H1 (cell line): ENCODE measurements around the gene PTGIS.

Experiments
- MAFK ChIP-seq: IDR thresholded peaks from 2 replicates; pipeline ENCODE4 v1.6.1; 2012; ENCODE audit warnings: low read depth, mild to moderate bottlenecking, improper control_type of control experiment, low read length
- POLR2A ChIP-seq, 2 experiments: IDR thresholded peaks; 1 replicate in 1 of 2; 2 replicates in 1 of 2; pipeline ENCODE4 v1.6.1; 2011; ENCODE audit warnings: low read depth in 2 of 2, low read length in 2 of 2, mild to moderate bottlenecking in 2 of 2; ENCODE audit errors: control extremely low read depth in 1 of 2
- POLR2AphosphoS5 ChIP-seq: IDR thresholded peaks from 2 replicates; pipeline ENCODE4 v1.6.1; 2011; ENCODE audit warnings: low read depth, low read length
- RAD21 ChIP-seq, 2 experiments: IDR thresholded peaks in 1 of 2; conservative IDR thresholded peaks in 1 of 2; 2 replicates each; pipeline ENCODE4 v1.6.1; 2011; ENCODE audit warnings: low read depth in 2 of 2, low read length in 2 of 2, improper control_type of control experiment in 1 of 2, inconsistent platforms in 1 of 2, mild to moderate bottlenecking in 1 of 2, moderate library complexity in 1 of 2
- TF ChIP-seq, protein P1 (sequence below), 3 experiments: IDR thresholded peaks; 1 replicate in 2 of 3; 2 replicates in 1 of 3; pipeline versions ENCODE4 v1.5.1 to v1.6.1; 2011; ENCODE audit warnings: low read length in 3 of 3, mild to moderate bottlenecking in 3 of 3, inconsistent platforms in 2 of 3, low read depth in 1 of 3, moderate library complexity in 1 of 3; ENCODE audit not compliant: insufficient read depth in 1 of 3; ENCODE audit errors: control extremely low read depth in 1 of 3
- TF ChIP-seq, protein P2 (sequence below): IDR thresholded peaks from 2 replicates; pipeline ENCODE4 v1.6.1; 2012; ENCODE audit warnings: inconsistent platforms
- TF ChIP-seq, protein P3 (sequence below): IDR thresholded peaks from 2 replicates; pipeline ENCODE4 v1.6.1; 2012; ENCODE audit warnings: inconsistent platforms

DNA sequence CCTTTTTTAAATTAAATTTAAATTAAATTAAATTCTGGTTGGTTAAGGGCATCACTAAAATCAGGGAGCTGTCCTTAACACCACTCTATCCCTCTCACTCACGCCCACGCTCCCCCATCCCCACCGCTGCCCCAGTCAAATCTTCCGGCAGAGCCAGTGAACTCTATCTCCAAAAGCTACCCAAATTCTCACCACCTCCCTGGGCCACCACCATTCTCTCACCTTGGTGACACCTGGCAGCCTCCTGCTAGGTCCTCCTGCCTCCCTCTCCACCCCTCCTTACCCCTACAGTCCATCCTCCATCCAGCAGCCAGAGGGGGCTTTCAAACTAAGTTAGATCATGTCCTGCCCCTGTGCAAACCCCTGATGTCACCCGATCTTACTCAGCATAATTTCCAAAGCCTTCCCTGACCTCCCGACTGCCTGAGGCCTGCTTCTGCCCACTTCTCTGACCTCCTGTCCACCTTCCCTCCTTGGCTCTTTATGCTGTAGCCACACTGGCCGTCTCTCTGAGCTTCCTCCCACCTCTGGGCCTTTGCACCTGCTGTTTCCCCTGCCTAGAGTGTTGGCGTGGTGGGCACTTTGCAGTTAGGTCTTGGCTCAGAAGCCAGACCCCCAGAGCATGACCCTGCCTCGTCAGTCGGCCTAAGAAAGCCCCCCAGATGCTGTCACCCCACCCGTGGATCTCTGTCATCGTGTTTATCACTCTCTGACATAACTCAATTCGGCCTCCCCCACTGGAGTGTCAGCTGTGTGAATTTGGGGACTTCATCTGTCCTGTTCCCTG, 24.7 kb downstream of the PTGIS start:
- TF ChIP-seq, protein P1, sequence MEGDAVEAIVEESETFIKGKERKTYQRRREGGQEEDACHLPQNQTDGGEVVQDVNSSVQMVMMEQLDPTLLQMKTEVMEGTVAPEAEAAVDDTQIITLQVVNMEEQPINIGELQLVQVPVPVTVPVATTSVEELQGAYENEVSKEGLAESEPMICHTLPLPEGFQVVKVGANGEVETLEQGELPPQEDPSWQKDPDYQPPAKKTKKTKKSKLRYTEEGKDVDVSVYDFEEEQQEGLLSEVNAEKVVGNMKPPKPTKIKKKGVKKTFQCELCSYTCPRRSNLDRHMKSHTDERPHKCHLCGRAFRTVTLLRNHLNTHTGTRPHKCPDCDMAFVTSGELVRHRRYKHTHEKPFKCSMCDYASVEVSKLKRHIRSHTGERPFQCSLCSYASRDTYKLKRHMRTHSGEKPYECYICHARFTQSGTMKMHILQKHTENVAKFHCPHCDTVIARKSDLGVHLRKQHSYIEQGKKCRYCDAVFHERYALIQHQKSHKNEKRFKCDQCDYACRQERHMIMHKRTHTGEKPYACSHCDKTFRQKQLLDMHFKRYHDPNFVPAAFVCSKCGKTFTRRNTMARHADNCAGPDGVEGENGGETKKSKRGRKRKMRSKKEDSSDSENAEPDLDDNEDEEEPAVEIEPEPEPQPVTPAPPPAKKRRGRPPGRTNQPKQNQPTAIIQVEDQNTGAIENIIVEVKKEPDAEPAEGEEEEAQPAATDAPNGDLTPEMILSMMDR (IDR thresholded peaks at IDR 0.05; ENCODE audit: control extremely low read depth in 1 of 3, insufficient read depth in 1 of 3, low read depth in 1 of 3, low read length in 3 of 3) = no peak
- TF ChIP-seq, protein P2, sequence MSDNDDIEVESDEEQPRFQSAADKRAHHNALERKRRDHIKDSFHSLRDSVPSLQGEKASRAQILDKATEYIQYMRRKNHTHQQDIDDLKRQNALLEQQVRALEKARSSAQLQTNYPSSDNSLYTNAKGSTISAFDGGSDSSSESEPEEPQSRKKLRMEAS = no peak
- TF ChIP-seq, protein P3, sequence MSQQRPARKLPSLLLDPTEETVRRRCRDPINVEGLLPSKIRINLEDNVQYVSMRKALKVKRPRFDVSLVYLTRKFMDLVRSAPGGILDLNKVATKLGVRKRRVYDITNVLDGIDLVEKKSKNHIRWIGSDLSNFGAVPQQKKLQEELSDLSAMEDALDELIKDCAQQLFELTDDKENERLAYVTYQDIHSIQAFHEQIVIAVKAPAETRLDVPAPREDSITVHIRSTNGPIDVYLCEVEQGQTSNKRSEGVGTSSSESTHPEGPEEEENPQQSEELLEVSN = no peak
- TF ChIP-seq POLR2A (IDR thresholded peaks at IDR 0.05; ENCODE audit: control extremely low read depth in 1 of 2, low read depth in 2 of 2, low read length in 2 of 2) (no peak), POLR2AphosphoS5 (no peak), MAFK (no peak), RAD21 (IDR thresholded peaks at IDR 0.05 in 1 of 2, conservative IDR thresholded peaks at IDR 0.05 in 1 of 2; ENCODE audit: low read depth in 2 of 2, low read length in 2 of 2) (no peak)
